Measurements from ENCODE around the gene CHGA.

CHGA gene

DNA sequence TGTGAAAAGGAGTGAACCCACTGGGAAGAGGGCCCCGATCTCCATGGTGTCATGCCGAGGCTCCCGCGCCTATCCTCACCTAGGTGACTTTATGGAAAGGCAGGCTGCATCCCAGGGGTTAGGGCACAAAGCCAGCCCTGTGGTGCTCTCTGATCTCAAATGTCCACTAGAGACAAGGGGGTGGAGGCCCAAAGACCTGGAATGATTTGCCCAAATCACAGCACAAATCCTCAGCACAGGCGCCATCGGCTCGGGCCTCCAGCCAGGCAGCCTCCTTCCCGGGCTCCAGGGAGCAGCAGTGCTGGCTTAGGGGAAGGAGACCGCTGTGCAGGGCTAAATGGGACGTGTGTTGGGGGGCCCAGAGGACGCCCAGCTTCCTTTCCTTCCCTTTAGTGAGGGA lies 17.6 kb downstream of the CHGA start:
- no peak for DNase-seq (ENCODE audit: low read depth in 1 of 2, low spot score in 1 of 2)
- Histone ChIP-seq H3K27me3 (ENCODE audit: insufficient read depth, poor library complexity, severe bottlenecking) (no peaks in the 10 kb centered on the region), H3K27ac (replicated peaks) (no peak overlapping the region), H3K4me3 (replicated peaks; ENCODE audit: insufficient read depth, low read length) (no peak overlapping the region)
- TF ChIP-seq, protein P1, sequence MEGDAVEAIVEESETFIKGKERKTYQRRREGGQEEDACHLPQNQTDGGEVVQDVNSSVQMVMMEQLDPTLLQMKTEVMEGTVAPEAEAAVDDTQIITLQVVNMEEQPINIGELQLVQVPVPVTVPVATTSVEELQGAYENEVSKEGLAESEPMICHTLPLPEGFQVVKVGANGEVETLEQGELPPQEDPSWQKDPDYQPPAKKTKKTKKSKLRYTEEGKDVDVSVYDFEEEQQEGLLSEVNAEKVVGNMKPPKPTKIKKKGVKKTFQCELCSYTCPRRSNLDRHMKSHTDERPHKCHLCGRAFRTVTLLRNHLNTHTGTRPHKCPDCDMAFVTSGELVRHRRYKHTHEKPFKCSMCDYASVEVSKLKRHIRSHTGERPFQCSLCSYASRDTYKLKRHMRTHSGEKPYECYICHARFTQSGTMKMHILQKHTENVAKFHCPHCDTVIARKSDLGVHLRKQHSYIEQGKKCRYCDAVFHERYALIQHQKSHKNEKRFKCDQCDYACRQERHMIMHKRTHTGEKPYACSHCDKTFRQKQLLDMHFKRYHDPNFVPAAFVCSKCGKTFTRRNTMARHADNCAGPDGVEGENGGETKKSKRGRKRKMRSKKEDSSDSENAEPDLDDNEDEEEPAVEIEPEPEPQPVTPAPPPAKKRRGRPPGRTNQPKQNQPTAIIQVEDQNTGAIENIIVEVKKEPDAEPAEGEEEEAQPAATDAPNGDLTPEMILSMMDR (IDR thresholded peaks at IDR 0.05; ENCODE audit: insufficient read depth, low read length): no peak
- TF ChIP-seq, protein P2, sequence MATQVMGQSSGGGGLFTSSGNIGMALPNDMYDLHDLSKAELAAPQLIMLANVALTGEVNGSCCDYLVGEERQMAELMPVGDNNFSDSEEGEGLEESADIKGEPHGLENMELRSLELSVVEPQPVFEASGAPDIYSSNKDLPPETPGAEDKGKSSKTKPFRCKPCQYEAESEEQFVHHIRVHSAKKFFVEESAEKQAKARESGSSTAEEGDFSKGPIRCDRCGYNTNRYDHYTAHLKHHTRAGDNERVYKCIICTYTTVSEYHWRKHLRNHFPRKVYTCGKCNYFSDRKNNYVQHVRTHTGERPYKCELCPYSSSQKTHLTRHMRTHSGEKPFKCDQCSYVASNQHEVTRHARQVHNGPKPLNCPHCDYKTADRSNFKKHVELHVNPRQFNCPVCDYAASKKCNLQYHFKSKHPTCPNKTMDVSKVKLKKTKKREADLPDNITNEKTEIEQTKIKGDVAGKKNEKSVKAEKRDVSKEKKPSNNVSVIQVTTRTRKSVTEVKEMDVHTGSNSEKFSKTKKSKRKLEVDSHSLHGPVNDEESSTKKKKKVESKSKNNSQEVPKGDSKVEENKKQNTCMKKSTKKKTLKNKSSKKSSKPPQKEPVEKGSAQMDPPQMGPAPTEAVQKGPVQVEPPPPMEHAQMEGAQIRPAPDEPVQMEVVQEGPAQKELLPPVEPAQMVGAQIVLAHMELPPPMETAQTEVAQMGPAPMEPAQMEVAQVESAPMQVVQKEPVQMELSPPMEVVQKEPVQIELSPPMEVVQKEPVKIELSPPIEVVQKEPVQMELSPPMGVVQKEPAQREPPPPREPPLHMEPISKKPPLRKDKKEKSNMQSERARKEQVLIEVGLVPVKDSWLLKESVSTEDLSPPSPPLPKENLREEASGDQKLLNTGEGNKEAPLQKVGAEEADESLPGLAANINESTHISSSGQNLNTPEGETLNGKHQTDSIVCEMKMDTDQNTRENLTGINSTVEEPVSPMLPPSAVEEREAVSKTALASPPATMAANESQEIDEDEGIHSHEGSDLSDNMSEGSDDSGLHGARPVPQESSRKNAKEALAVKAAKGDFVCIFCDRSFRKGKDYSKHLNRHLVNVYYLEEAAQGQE (IDR thresholded peaks at IDR 0.05; ENCODE audit: insufficient replicate concordance, low read depth): no peak
- TF ChIP-seq SPI1 (IDR thresholded peaks at IDR 0.05; ENCODE audit: borderline replicate concordance, low read depth): no peak
- no peak for TF ChIP-seq GABPA (IDR thresholded peaks at IDR 0.05; ENCODE audit: low read depth)
- TF ChIP-seq POLR2AphosphoS5 (IDR thresholded peaks at IDR 0.05; ENCODE audit: low read depth): no peak

DNA sequence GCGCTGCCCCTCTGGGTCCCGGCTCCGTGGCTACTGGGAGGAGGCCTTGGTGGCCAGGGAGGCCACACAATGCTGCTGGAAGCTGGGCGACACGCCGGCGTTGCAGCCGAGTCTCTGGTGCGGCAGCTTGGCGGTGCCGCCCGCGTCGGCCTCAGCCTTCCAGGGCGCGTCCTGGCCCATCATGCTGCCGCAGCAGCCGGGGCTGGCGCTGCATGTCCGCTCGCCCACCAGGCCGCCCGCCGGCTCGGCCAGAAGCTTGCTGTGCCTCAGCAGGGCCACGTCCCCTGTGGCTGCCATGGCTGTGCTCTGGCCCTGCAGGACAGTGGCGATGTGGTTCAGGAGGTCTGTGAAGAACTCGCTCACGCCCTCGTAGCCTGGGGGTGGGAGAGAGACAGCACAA lies 18.6 kb downstream of the CHGA start:
- TF ChIP-seq POLR2AphosphoS5 (IDR thresholded peaks at IDR 0.05; ENCODE audit: low read depth): no peak
- TF ChIP-seq, protein P1 (IDR thresholded peaks at IDR 0.05; ENCODE audit: insufficient read depth, low read length): no peak
- no peak overlapping the region for H3K27ac ChIP-seq (replicated peaks)
- no peak for DNase-seq (ENCODE audit: low read depth in 1 of 2, low spot score in 1 of 2)
- H3K27me3 ChIP-seq (ENCODE audit: insufficient read depth, poor library complexity, severe bottlenecking): no peaks in the 10 kb centered on the region
- no peak overlapping the region for H3K4me3 ChIP-seq (replicated peaks; ENCODE audit: insufficient read depth, low read length)

DNA sequence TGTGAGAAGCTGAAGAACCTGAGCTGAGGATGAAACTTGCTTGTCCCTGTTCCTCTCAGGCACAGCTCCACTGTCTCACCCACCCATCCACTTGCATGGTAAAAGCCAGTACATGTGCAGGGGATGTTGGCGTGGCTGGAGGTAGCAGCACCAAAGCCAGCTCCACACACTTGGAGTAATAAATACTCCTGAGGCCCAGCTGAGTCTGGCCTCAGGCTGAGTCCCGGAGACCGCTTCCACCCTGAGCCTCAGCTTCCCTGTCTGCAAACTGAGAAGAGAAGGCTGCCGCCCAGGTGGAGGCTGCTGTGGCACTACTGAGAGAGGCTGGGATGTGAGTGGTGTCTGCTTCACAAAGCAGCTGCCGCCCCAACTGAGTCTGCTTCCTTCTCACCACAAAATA lies 19.2 kb downstream of the CHGA start:
- TF ChIP-seq GABPA (IDR thresholded peaks at IDR 0.05; ENCODE audit: low read depth) (no peak), POLR2AphosphoS5 (IDR thresholded peaks at IDR 0.05; ENCODE audit: low read depth) (no peak), SPI1 (IDR thresholded peaks at IDR 0.05; ENCODE audit: borderline replicate concordance, low read depth) (no peak)
- TF ChIP-seq, protein P1 (IDR thresholded peaks at IDR 0.05; ENCODE audit: insufficient read depth, low read length): no peak
- TF ChIP-seq, protein P2 (IDR thresholded peaks at IDR 0.05; ENCODE audit: insufficient replicate concordance, low read depth): no peak
- H3K4me3 ChIP-seq (replicated peaks; ENCODE audit: insufficient read depth, low read length): no peak overlapping the region
- H3K27ac ChIP-seq (replicated peaks): no peak overlapping the region
- DNase-seq (ENCODE audit: low read depth in 1 of 2, low spot score in 1 of 2): no peak
- H3K27me3 ChIP-seq (ENCODE audit: insufficient read depth, poor library complexity, severe bottlenecking): no peaks in the 10 kb centered on the region

DNA sequence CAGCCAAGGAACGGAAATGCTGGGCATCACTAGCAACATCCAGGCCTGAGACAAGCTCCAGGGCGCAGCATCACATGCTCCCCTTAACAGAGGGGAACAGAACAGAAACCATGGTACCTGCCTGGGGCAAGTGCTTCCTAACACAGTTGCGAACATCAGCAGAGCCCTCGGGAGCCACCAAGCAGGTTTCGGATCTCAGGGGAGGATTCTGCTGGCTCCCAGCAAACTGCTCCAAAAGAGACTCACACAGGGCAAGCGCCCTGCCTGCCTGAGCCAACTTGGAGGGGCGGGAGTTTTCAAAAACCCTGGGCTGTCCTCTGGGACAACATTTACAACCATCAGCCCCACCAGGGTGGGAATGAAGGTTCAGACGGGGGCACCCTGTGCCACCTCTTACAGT lies 19.6 kb downstream of the CHGA start:
- TF ChIP-seq GABPA (IDR thresholded peaks at IDR 0.05; ENCODE audit: low read depth) (no peak), POLR2AphosphoS5 (IDR thresholded peaks at IDR 0.05; ENCODE audit: low read depth) (no peak), SPI1 (IDR thresholded peaks at IDR 0.05; ENCODE audit: borderline replicate concordance, low read depth) (no peak)
- TF ChIP-seq, protein P2 (IDR thresholded peaks at IDR 0.05; ENCODE audit: insufficient replicate concordance, low read depth): no peak
- TF ChIP-seq, protein P1 (IDR thresholded peaks at IDR 0.05; ENCODE audit: insufficient read depth, low read length): no peak
- no peak overlapping the region for H3K27ac ChIP-seq (replicated peaks)
- H3K27me3 ChIP-seq (ENCODE audit: insufficient read depth, poor library complexity, severe bottlenecking): no peaks in the 10 kb centered on the region
- no peak for DNase-seq (ENCODE audit: low read depth in 1 of 2, low spot score in 1 of 2)
- H3K4me3 ChIP-seq (replicated peaks; ENCODE audit: insufficient read depth, low read length): no peak overlapping the region

Measured in HL-60 (cell line).